ENCODE data around the gene CTTN. TPM values are rescaled to one million over a fixed set of nuclear protein-coding genes. Genes with fewer than 3 reads are reported as not detected.

CTTN gene
- total RNA-seq, result 174 and 234 TPM in 2 replicates

DNA sequence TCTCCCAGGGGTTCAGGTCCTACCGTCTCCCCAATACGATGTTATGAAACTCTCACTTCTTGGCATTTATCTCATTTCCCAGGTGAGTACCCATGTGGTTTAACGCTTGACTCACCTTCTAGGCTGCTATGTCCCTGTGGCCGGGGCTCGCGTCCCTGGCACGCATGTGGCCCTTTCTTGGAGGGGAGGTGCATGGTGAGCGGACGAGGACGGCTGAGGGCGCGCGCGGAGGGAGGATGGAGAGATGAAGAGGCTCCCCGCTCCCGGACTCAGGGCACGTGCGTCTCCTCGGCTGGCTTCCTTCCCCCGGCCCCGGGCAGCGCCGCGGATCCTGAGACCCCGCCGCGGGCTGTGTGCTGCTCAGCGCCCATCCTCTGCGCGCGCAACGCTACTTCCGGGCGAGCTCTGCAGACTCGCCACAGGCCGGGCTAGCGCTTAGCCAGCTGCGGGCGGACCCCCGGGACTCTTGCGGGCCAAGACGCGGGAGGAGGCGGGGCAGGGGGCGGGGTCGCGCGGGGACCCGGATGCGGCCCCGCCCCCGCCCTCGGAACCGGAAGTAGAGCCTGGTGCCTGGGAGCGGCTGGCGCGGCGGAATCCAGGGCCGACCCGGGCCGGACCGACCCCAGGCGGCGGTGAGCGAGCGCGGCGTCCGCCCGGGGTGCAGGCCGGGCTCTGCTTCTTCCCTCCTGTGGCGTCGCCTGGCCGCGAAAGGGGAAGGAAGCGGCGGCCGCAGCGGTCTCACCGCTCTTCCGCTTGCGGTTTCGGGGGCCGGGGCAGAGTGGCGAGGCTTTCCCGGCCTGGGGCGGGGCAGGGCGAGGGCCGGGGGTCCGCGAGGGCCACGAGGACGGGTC, at the start of gene CTTN:
Gene CTTN (plus strand): TSS at position 547 of the 851 bp plus-strand sequence. CDS start 8,769 bp downstream, outside the sequence.
- DNase-seq (ENCODE audit: low read depth in 2 of 2), result peak; percentile 77 to 83

DNA sequence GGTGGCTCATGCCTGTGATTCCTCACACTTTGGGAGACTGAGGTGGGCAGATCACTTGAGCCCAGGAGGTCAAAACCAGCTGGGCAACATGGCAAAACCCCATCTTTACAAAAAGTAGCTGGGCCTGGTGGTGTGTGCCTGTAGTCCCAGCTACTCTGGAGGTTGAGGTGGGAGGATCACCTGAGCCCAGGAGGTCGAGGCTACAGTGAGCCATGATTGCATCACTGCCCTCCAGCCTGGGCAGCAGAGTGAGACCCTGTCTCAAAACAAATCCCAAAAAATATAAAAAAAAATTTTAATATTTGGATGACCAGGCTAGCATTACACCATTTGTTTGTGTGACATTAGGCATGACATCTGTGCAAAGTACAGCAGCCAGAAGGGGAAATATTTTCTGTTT, 49.7 kb upstream of the CTTN start:
- no peak for DNase-seq (ENCODE audit: low read depth in 2 of 2)

DNA sequence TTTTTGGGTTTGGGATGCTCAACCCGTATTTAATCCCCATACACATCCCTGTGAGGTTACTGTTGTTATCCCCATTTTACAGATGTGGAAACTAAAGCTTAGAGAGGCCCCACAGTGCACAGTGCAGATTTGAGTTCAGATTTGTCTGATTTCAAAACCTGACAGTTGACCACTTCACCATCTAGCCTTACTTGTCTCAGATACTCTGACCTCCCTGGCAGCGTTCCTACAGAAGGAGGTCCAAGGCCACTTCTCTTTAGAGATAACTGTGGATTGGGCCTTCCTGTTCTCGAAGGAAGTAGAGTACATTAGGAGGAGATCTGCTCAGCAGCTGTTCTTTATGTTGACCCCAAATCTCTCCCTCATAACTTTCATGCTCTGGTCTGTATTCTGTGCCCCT, 46.7 kb upstream of the CTTN start:
- no peak for DNase-seq (ENCODE audit: low read depth in 2 of 2)

DNA sequence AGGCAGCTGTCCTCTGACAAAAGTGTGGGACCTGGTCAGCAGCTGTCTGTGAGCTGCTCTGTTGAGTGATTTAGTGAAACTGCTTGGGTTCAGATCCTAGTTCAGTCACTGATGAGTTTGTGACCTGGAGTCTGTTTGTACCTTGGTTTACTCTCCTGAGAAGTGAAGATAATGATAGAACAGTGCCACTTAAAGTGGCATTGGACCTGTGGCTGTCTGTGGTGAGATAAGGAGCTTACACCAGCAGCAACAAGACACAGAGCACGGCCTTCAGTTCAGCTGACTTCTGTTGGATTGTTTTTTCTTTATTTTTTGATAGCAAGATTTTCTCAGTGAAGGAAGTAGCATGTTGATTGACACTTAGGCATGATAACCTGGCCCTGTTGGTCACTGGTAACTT, 46.2 kb upstream of the CTTN start:
- DNase-seq (ENCODE audit: low read depth in 2 of 2), result no peak

DNA sequence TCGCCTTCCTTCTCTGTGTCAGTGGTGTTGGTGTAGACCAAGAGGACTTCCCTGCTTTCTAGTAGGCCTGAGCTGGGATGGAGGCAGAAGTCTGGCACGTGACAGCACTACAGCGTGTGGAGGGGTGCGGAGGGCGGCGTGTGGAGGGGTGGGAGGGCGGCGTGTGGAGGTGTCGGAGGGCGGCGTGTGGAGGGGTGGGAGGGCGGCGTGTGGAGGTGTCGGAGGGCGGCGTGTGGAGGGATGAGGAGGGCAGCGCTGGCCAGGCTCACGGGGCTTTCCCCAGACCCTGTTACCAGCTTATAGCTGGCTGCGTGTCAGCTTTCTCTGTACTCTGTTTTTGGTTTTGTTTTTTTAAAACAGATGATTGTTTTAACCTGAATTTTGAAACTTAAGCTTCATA, 45.7 kb upstream of the CTTN start:
- no peak for DNase-seq (ENCODE audit: low read depth in 2 of 2)

DNA sequence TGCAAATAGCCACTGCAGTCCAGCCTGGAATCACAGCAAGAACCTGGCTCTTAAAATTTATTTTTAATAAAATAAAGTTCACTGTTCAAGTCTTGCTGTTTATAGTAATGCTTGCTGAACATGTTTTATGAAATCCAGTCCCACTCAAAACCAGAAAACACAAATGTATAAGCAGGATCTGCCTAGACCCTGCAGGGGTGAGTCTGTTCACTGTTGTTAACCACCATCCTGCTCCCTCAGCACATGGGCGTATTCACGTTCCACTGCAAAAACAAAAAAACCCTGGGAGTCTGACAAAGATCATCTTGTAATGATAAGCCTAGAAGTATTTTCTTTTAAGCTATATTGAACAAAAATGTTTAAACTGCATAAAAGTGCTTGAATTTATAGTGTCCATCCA, 45.0 kb upstream of the CTTN start:
- no peak for DNase-seq (ENCODE audit: low read depth in 2 of 2)

DNA sequence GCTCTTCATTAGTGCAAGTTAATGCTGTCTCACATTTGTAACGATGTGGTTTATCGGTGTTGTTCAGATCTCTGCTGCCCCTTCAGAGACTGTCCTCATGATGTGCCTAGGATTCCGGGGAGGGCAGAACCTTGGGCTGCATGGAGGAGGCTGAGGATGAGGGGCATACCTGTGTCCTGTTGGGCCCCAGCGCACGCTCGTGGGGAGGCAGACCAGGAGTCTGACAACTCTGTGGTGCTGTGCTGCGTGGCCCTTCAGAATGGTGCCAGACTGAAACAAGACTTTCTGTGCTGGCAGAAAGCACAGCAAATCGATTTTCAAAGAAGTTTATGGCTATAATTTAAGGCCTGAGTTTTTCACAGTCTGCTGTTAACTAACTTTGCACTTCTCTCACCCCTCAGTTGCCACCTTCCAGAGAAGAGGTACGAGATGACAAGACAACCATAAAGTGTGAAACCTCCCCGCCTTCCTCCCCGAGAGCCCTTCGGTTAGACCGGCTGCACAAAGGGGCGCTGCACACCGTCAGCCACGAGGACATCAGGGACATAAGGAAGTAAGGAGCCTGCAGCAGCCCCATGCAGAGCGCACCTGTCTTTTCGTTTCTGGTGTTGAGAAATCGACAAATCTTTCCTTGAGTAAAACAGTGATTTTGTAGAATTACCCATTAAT, 44.3 kb upstream of the CTTN start:
- no peak for DNase-seq (ENCODE audit: low read depth in 2 of 2)

DNA sequence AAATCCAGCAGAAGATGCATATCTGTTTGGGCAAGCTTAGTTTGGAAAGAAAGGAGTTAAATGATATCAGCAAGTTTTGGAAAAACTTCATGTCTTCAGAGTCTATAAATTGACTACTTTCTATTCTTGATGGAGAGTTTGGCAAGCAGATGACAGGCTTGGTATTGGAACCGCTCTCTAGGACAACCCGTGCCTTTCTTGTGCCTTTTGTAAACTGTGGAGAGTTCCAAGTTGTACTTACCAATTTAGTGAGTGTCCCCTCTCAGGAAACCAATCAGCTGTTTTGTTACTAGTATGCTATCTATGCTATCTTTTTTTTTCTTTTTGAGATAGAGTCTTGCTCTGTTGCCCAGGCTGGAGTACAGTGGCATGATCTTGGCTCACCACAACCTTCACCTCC, 43.7 kb upstream of the CTTN start:
- DNase-seq (ENCODE audit: low read depth in 2 of 2), result no peak

DNA sequence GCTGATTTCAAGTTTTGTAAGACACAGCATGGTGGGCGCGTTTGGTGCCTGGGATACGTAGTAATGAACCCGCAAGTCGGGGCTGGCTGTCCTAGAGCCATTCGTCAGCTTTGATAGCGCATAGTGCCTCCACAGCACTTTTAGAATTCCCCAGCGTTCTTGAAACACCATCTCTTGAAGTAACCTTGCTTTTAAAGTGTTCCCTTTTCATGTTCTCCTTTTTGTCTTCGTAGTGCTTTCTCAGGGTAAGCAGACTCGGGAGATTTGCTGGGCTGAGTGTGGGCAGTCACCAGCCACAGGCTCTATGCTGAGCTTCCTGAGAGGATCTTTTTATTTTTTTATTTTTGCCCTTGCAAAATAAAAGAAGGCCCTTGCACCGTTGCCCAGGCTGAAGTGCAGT, 39.6 kb upstream of the CTTN start:
- no peak for DNase-seq (ENCODE audit: low read depth in 2 of 2)

DNA sequence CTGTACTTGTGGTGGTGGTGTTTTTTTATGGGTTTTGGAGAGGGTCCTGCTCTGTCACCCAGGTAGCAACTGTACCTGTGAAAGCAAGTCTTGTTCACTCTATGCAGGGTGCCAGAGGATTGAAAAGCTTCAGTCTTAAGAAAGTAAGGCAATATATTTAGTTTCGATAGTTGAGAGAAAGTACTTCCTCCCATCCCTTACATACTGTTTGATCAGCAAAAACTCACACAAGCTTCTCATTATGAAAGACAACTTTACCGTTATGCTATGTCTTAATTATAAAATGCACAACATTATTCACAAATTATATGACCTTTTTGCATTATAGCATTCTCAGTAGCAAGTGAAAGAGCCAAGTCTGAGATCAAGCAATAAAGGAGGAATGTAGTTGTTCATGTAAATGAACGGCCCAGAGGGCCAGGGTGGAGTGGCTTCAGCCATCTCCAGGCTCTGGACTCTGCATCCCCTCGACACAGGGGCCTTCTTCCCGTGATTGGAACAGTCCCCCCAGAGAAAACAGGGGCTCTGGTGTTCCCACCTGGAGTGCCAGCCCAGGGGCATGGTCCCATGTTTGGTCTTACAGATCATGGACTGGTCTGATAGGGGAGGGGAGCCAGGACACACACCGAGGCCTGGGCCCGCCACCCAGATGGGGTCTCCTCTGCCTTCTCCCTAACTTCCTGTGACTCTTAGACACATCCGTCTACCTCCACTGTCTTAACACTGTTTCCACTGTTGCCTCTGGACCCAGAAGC, 38.7 kb upstream of the CTTN start:
- no peak for DNase-seq (ENCODE audit: low read depth in 2 of 2)

DNA sequence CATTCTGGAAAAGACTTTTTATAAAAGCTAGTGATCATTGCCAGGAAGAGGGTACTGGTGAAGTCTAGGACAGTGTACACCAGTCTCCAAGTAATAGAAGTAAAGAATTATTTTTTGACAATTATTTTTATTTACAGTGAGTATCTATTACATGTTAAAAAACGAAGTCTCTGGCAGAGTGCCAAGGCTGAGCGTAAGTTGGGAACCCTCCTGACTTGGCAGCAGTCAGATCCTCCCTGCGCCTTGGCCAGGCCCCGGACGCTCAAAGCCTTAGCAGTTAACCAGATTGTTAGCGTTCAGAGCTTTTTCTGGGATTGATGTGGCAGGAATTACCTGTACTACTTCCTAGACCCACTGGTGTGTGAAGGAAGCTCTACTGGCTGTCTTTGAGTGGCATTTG, 38.1 kb upstream of the CTTN start:
- no peak for DNase-seq (ENCODE audit: low read depth in 2 of 2)

DNA sequence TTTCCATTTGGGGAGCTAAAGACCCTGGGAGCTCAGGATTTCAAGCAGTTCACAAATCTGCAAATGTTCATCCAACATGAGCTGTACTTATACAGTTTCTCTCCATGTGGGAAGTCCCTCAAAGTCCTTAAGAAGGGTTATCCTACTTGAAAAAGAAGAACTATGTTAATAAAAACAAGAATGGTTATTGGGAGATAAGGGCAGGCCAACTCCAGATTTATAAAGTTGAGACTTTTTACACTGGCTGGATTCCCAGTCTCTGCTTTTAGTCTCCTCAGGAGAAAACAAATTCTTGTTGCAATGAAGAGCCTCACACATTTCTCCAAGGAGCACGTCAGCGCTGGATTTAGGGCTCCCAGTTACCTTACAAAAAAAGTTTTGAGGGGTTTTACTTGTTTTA, 34.2 kb upstream of the CTTN start:
- DNase-seq (ENCODE audit: low read depth in 2 of 2), result no peak

DNA sequence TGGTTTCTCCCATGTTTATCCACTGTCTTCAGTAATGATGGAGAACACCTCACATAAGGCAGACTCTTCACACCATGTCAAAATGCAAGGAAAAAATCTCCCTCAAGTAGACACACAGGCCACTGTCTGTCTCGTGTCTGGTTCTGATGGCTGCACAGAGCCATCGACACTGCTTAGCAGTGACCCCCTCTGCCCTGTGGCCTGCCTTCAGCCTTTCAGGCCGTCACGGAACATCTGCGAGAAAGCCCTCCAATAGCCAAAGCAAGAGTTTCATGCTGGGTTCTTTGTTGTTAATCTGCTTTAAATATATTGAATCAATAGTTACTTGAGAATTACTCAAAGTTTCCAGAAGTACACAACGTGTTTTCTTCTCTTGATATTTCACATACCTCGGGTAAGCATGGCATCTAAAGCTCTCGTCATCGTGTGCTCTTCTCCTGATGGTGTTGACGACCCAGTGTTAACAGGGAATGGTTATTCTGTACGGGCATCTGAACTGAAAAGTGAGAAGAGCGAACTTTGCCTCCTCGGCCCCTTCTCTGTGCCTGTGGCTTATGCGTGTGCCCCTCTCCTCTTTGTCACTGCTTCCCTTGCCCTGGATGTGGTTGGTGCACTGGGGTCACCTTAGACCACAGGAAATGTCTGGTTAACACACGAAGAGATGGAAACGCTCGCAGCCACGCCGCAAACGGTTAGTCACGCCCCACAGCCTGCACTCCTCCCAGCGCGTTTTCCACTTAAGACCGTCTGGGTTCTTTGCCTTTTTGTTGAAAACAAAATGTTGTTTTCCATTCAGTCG, 33.4 kb upstream of the CTTN start:
- DNase-seq (ENCODE audit: low read depth in 2 of 2), result no peak

DNA sequence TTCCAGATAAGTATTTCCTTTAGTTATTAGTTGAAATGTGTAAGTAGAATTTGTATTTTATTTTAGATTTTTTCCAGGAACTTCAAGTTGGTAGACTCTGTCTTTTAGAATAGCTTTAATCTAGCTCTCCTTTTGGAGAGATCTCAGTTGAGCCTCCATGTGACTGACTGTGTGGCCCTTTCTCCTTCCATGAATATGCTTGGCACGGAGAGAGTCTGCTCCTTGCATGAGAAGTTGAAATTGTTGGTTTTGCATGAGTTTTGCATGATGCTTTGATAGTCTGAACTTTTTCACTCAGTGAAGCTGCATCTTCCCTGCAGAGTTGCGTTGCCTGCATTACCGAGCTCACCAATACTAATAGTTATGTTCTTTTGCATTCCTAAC, 32.8 kb upstream of the CTTN start:
- DNase-seq (ENCODE audit: low read depth in 2 of 2), result no peak

DNA sequence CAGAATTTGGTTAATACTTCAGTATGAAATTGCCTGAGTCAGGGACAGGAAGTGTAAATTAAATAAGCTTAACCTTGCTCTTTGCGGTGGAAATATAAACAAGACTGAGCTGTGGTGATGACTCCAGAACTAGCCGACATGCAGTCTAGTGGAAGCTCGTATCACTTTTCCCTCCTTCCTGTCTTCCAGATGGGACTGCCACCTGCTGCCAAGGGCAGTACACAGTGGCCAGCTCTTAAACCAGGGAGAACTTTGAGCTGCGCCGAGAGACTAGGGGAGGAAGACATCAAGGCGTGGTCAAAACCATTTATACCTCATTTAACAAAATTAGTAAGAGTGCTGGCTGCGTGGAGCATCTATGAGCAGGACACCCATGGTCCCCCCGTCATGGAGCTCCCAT, 31.3 kb upstream of the CTTN start:
- DNase-seq (ENCODE audit: low read depth in 2 of 2), result peak; percentile 41 to 72

DNA sequence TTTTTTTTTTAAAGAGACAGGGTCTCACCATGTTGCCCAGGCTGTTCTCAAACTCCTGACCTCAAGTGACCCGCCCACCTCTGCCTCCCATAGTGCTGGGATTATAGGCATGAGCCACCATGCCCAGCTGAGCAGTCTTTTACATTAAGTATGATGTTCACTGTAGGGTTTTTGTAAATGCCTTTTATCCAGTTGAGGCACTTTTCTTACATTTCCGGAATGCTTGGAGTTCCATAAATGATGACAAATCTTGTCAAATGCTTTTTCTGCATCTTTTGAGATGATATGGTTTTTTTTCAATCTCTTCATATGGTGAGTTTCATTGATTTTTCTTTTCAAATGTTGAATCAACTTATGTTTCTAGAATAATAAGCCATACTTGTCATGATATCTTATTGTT, 29.4 kb upstream of the CTTN start:
- no peak for DNase-seq (ENCODE audit: low read depth in 2 of 2)

DNA sequence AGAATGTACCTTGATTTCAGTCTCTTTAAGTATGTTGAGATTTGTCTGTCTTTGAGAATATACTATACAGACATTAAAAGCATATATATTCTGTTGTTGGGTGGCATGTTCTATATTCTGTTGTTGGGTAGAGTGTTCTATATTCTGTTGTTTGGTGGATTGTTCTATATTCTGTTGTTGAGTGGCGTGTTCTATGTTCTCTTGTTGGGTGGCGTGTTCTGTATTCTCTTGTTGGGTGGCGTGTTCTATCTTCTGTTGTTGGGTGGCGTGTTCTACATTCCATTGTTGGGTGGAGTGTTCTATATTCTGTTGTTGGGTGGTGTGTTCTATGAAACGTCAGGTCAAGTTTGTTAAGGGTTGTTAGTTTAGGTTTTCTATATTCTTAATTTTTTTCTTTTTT, 27.1 kb upstream of the CTTN start:
- peak; percentile 4 to 9 for DNase-seq (ENCODE audit: low read depth in 2 of 2)

DNA sequence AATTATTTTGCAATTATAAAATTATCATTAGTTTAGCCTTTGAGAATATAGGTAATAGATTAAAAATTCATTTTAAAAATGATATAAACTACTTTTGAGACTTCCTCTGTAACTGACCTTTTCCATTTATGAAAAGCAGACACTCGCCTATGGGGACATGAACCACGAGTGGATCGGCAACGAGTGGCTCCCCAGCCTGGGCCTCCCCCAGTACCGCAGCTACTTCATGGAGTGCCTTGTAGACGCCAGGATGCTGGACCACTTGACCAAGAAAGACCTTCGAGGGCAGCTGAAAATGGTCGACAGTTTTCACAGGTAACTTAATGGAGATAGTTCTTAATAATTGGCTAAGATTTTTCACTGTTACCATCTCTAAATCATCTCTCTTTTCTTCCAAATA, 26.3 kb upstream of the CTTN start:
- DNase-seq (ENCODE audit: low read depth in 2 of 2), result no peak

DNA sequence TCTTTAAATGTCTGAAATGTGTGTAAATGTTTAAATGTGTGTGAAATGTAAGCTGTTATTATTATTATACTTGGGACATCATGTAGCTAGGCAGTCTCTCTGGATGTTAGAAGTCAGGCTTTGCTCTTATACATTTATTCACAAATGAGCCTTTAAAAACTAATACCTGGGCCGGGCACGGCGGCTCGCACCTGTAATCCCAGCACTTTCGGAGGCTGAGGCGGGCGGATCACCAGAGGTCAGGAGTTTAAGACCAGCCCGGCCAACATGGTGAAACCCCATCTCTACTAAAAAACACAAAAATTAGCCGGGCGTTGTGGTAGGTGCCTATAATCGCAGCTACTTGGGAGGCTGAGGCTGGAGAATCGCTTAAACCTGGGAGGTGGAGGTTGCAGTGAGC, 21.7 kb upstream of the CTTN start:
- DNase-seq (ENCODE audit: low read depth in 2 of 2), result no peak

DNA sequence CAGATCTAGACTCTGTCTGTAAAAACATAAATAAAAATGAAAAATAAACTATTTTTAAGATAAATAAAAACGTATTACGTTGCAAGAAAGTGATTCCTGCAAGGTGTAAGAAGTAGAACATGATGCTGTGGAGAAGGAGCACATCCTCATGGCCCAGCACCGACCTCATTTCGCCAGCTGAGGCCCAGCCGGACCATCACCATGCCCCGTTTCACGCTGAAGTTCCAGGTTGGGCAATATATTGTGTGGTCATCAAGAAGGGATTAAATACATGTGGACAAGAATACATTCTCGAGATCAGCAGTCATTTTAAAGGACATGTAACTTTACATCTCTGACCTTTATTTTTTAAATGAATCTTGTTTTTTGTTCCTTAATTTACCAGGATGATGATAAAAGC, 20.7 kb upstream of the CTTN start:
- no peak for DNase-seq (ENCODE audit: low read depth in 2 of 2)

DNA sequence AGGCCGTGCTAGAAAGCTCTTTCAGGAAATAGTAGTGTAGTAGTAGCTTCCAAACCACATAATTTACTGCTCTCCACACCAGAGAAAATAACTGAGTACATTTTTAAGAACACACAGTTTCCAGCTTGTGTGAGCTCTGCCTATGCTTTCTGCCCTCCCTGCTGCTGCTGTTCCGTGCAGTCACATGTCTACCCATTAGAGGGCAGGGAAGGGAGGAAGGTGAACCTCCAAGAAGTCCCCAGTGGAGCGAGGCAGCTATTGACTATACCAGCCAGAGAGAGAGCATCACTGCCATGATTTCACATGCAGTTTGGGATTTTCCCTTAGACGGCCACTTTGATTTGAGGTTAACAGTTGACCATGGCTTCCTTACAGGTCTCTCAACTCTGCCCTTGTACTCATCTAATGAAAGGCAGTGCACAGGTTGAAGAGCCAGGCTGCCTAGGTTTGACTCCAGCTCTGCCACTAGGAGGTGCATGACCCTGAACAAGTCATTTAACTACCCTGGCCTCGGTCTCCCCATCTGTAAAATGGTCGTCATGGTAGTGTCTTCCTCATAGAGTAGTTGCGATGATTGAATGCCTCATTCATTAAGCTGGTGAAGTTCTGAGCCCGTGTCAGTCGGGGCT, 19.7 kb upstream of the CTTN start:
- DNase-seq (ENCODE audit: low read depth in 2 of 2), result no peak
